GM13976 (cell line): ENCODE data around the gene MKNK1.

Source experiments
- DNase-seq: peaks from one replicate; pipeline ENCODE4 v3.0.0; 2012; ENCODE audit warnings: low spot score
- CTCF ChIP-seq: IDR thresholded peaks from 2 replicates; pipeline ENCODE4 v1.5.1; 2012; ENCODE audit warnings: borderline replicate concordance, mild to moderate bottlenecking; ENCODE audit not compliant: insufficient read depth; ENCODE audit errors: extremely low read depth, missing control alignments, control extremely low read depth
- in situ Hi-C: fragments of 300-500 bp; cut with MboI; formaldehyde crosslinking; loops from one replicate; pipeline ENCODE4 v1.12.0; 2022; ENCODE audit warnings: low sequenced_read_pairs, mixed read lengths, inconsistent platforms; ENCODE audit not compliant: unreplicated experiment

Gene MKNK1

DNA sequence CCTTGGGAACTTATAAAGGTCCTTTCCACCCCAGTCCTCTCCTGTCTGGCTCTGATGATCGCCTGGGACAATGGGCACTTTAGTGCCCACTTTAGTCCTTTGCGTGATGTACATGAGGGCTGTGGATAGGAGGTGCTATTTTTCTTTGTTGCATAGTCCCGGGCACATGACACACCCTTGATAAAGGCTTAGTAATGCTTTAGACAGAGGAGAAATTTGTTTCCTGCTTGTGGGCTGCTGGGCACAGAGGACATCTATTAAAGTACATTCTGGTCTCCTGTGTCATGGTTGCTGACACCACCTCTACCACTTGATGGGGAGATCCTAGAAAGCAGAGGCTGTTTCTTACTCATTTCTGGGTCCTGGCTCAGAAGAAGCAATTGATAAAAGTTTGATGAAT is 47.2 kb downstream of the MKNK1 start:
- DNase-seq, result no peak
- in situ Hi-C loops, result no loop called here
- TF ChIP-seq CTCF, result no peak

DNA sequence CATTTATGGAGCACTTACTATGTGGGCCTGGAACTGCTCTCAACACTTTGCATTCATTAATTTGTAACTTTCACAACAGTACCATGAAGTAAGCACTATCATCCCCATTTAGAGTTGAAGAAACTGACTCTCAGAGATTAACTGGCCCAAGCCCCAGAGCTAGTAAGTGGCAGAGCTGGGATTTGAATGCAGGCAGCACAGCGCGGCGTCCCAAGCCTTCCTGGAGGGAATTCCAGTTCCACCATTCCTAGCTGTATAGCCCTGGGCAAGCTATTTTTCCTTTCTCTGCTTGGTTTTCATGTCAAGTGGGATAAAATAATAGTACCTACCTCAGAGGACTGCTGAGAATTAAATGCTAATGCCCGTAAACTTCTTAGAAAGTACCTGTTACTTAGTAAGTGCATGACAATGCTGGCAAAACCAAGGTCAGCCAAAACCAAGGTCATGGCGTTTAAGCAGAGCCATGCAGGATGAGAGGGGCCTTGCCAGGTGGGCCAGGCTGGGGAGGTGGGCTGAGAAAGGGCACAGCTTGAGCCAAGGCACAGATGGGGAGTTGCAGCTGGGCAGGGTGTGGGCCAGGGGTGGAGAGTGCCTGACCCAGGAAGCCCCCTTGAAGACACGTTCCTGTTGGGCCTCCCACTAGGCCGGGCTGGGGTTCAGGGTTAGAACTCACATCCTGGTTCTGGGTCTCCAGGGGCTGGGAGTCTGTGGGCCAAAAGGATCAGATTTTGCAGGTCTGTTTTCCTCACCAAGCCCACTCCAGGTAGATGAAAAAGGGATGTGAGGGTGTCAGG is 48.0 kb downstream of the MKNK1 start:
- in situ Hi-C loops, result no loop called here
- no peak for TF ChIP-seq CTCF

DNA sequence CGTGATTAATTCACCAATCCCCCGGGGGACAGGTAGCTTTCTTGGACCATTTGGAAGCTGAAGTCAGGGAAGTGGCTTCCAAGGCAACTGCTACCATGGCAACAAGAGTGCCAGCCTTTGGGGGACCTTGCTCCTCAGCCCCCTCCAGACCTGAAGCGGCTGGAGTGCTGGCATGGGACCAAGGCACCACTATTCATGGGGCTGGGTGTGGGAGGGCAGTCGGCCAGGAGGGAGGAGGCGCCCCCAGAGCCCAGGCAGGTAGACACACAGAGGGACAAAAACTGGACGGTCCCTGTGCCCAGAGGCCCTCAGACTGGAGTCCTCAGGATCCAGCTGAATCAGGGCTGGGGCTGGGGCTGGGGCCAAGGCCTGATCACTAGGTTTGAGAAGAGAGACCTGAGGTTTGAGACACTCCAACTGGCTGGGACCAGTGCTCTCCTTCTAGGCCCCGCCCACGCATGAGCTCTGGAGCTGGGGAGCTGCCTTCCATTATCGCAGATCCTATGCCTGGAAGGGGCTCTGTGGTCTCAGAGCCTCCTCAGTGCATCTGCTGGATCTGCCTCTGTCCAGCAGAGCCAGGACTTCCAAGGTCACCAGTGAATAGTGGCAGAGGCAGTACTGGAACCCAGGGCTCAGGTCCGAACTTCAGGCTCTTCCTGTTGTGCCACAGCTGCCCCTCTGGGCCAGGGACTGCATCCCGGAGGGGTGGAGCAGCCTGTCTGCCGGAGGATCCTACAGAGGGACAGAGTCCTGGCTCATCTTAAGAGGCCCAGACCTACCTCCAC is 49.3 kb downstream of the MKNK1 start:
- in situ Hi-C loops, result no loop called here
- no peak for TF ChIP-seq CTCF
- DNase-seq, result no peak

More for the DNA sequence above, 48.0 kb downstream of the MKNK1 start:
- no peak for DNase-seq

DNA sequence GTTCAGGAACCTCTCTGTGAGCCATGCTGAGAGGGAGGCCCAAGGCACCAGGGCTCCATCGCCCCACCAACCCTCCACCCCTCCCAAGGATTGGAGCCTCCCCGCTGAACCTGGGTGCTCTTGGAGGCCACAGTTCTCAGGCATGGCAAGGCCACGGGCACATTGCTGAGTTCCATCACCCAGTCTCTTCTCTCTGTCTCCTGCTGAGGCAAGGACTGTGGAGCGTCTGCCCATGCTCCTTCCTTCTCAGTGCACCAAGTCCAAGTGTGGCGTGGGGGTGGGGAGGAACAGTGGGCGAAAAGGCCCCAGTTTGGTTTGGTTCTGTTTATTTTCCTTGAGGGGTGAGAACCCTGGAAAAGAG is 49.9 kb downstream of the MKNK1 start:
- DNase-seq, result no peak
- in situ Hi-C loops, result no loop called here
- TF ChIP-seq CTCF, result no peak

DNA sequence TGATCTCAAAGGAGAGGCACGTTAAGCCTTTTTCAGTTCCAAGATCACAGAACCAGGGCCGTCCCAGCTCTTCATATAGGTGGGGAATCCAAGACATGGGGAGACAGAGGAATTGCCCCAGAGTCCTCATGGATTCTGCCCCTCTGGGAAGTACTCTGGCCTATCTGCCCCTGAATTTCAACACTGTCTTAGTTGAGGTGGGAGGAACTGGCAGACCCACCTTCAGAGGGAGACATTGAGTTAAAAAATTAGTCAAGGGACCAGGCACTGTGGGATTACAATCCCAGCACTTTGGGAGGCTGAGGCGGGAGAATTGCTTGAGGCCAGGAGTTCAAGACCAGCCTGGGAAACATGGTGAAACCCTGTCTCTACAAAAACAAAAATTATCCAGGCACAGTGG is 50.6 kb downstream of the MKNK1 start:
- DNase-seq, result no peak
- no peak for TF ChIP-seq CTCF
- in situ Hi-C loops, result no loop called here

DNA sequence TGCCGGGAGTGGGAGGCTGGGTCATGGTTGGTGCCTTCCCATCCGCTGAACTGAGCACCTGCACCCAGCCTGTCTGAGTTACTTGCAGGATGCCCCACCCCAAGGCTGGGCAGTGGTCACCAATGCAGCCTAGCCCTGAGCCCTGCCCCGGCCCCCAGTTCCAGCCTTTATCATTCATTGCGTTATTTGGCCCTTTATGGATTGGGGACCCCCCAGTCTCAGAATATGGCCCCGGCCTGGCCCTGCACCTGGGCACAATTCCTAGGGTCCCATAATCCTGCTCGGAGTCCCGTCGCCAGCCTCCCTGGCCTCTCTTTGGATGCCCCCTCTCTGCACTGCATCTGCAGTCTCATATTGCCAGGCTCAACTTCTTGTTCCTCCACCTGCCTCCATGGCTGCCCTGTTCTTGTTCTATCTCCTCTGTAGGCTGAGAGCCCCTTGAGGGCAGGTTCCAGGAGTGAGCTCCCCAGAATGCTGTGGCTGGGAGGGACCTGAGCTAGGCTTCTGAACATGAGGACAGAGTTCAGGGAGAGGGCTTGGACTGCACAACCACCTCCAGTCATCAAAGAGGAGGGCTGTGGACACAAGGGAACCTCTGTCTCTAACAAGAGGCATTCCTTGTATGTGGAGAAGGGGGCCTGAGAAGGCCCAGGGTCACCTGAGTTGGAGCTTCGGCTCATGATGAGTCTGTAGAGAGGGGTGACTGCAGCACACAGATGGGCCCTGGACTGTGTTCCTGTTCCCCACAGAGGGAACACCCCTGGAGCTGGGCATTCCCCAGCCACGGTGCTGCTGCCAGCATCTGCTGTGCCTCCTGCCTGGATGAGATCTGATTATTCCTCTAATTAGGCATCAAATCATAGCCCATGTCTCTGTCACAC is 51.5 kb downstream of the MKNK1 start:
- DNase-seq, result no peak
- in situ Hi-C loops, result no loop called here

More for the DNA sequence above, 51.5 kb downstream of the MKNK1 start:
- TF ChIP-seq CTCF, result no peak
